HCT116 (cell line): ENCODE data around the gene DNHD1. TPM values are rescaled to one million over a fixed set of nuclear protein-coding genes. Genes with fewer than 3 reads are reported as not detected.

ENCODE experiments used
- ATAC-seq: fragments of 200-7000 bp; cut with Tn5 transposase; 2 replicates; pipeline ENCODE4 v1.9.1; 2020; ENCODE audit warnings: mild to moderate bottlenecking, moderate library complexity
- BruUV-seq: library from RNA; stranded (reverse); fragments of 400-500 nt; replicated peaks from 2 replicates; lab custom pipeline; 2021; lab: Mats Ljungman, UMichigan
- CTCF ChIA-PET: fragments of 300-600 bp; sonication (Branson Sonifier 250); formaldehyde crosslinking; loops from one replicate; lab custom pipeline; 2021; ENCODE audit warnings: antibody characterized with exemption; lab: Charles Lee
- POLR2A ChIA-PET: fragments of 300-600, 350-600 bp; sonication (Branson Sonifier 250); formaldehyde crosslinking; loops from one replicate; lab custom pipeline; 2021; ENCODE audit warnings: antibody characterized with exemption; lab: Charles Lee
- RAD21 ChIA-PET, 2 experiments: fragments of 300-600 bp; sonication (Branson Sonifier 250); formaldehyde crosslinking; loops; one replicate each; lab custom pipeline; 2023; ENCODE audit warnings: low total read pairs in 2 of 2; ENCODE audit not compliant: uncharacterized antibody in 2 of 2, unreplicated experiment in 2 of 2, low non-redundant PET in 1 of 2; lab: Charles Lee
- DNase-seq: peaks from one replicate; pipeline ENCODE4 v3.0.0-alpha.2; 2010; ENCODE audit warnings: low read depth, low spot score
- H2AFZ ChIP-seq: fragments of 200-600 bp; shearing (Covaris generic), sonication (generic); 2 replicates; pipeline ENCODE4 v1.6.1; 2017; ENCODE audit warnings: low read depth, mixed run types, mixed read lengths, antibody characterized with exemption, low read length; ENCODE audit not compliant: poor library complexity, severe bottlenecking
- H3K27ac ChIP-seq: 2 replicates; pipeline ENCODE4 v1.5.1; 2012; ENCODE audit warnings: low read depth, low read length
- H3K27me3 ChIP-seq: fragments of 200-600 bp; sonication (generic); 2 replicates; pipeline ENCODE4 v1.6.1; 2016; ENCODE audit warnings: mixed run types, low read length, mixed read lengths; ENCODE audit not compliant: insufficient read depth
- H3K36me3 ChIP-seq, 2 experiments: fragments of 200-500 bp in 1 of 2; fragments of 200-600 bp in 1 of 2; sonication (Bioruptor generic) in 1 of 2; sonication (generic) in 1 of 2; 2 replicates each; pipeline versions ENCODE4 v1.5.1 to v1.6.1; 2014 to 2016; ENCODE audit warnings: low read length in 2 of 2, inconsistent platforms in 1 of 2, mixed read lengths in 1 of 2, mixed run types in 1 of 2; ENCODE audit not compliant: insufficient read depth in 2 of 2, control insufficient read depth in 1 of 2
- H3K4me1 ChIP-seq, 2 experiments: fragments of 200-600 bp in 1 of 2; sonication (generic) in 1 of 2; 2 replicates each; pipeline versions ENCODE4 v1.5.1 to v1.6.1; 2012 to 2017; ENCODE audit warnings: low read length in 2 of 2, inconsistent platforms in 1 of 2, mild to moderate bottlenecking in 1 of 2, mixed read lengths in 1 of 2, mixed run types in 1 of 2, moderate library complexity in 1 of 2; ENCODE audit not compliant: insufficient read depth in 2 of 2, control insufficient read depth in 1 of 2
- H3K4me2 ChIP-seq: fragments of 200-600 bp; sonication (generic); 2 replicates; pipeline ENCODE4 v1.6.1; 2017; ENCODE audit warnings: mixed run types, low read length, mixed read lengths
- H3K4me3 ChIP-seq, 2 experiments: fragments of 200-600 bp in 1 of 2; sonication (generic) in 1 of 2; replicated peaks in 1 of 2; 2 replicates each; pipeline ENCODE4 v1.5.1; 2011 to 2016; ENCODE audit warnings: low read length in 2 of 2, control low read depth in 1 of 2, low read depth in 1 of 2, mild to moderate bottlenecking in 1 of 2, mixed read lengths in 1 of 2, mixed run types in 1 of 2
- H3K79me2 ChIP-seq: fragments of 200-600 bp; sonication (generic); 2 replicates; pipeline ENCODE4 v1.6.1; 2017; ENCODE audit warnings: mild to moderate bottlenecking, mixed run types, low read length, moderate library complexity, mixed read lengths; ENCODE audit not compliant: insufficient read depth
- H3K9ac ChIP-seq: fragments of 200-600 bp; sonication (generic); 2 replicates; pipeline ENCODE4 v1.6.1; 2016; ENCODE audit warnings: low read length, mixed read lengths
- H3K9me2 ChIP-seq: fragments of 200-600 bp; sonication (generic), shearing (Covaris generic); 2 replicates; pipeline ENCODE4 v1.6.1; 2017; ENCODE audit warnings: mixed run types, mild to moderate bottlenecking, moderate library complexity; ENCODE audit not compliant: insufficient read depth
- H3K9me3 ChIP-seq, 2 experiments: fragments of 200-500 bp in 1 of 2; fragments of 200-600 bp in 1 of 2; sonication (Bioruptor generic) in 1 of 2; sonication (generic) in 1 of 2; 2 replicates each; pipeline ENCODE4 v1.6.1; 2014 to 2017; ENCODE audit warnings: low read length in 2 of 2, mixed read lengths in 2 of 2, inconsistent platforms in 1 of 2, low read depth in 1 of 2, mild to moderate bottlenecking in 1 of 2, mixed run types in 1 of 2, moderate library complexity in 1 of 2; ENCODE audit not compliant: control insufficient read depth in 1 of 2, insufficient read depth in 1 of 2
- H4K20me1 ChIP-seq: fragments of 200-600 bp; sonication (generic), shearing (Covaris generic); 2 replicates; pipeline ENCODE4 v1.6.1; 2017; ENCODE audit warnings: mixed run types, mild to moderate bottlenecking, moderate library complexity; ENCODE audit not compliant: insufficient read depth
- CEBPB ChIP-seq: IDR thresholded peaks from 2 replicates; pipeline ENCODE4 v1.6.1; 2012; ENCODE audit warnings: low read depth
- EGR1 ChIP-seq: IDR thresholded peaks from 2 replicates; pipeline ENCODE4 v1.6.1; 2012; ENCODE audit warnings: low read depth
- ELF1 ChIP-seq: IDR thresholded peaks from 2 replicates; pipeline ENCODE4 v1.6.1; 2012; ENCODE audit warnings: low read depth, borderline replicate concordance
- EZH2 ChIP-seq: fragments of 200-600 bp; sonication (generic); IDR thresholded peaks from 2 replicates; pipeline ENCODE4 v1.6.1; 2017; ENCODE audit warnings: antibody characterized with exemption, mixed run types
- EZH2phosphoT487 ChIP-seq: fragments of 200-600 bp; IDR thresholded peaks from 2 replicates; pipeline ENCODE4 v1.6.1; 2018; ENCODE audit warnings: antibody characterized with exemption, borderline replicate concordance
- FOSL1 ChIP-seq: IDR thresholded peaks from 2 replicates; pipeline ENCODE4 v1.6.1; 2012; ENCODE audit warnings: low read depth
- JUND ChIP-seq: IDR thresholded peaks from 2 replicates; pipeline ENCODE4 v1.6.1; 2012
- MAX ChIP-seq: IDR thresholded peaks from 2 replicates; pipeline ENCODE4 v1.6.1; 2012
- POLR2A ChIP-seq: IDR thresholded peaks from 2 replicates; pipeline ENCODE4 v1.7.0; 2011; ENCODE audit warnings: borderline replicate concordance; ENCODE audit not compliant: insufficient read depth, insufficient read length; ENCODE audit errors: extremely low read depth
- POLR2AphosphoS5 ChIP-seq: IDR thresholded peaks from 2 replicates; pipeline ENCODE4 v1.6.1; 2011; ENCODE audit warnings: mild to moderate bottlenecking, low read depth, low read length, moderate library complexity
- RAD21 ChIP-seq: IDR thresholded peaks from 2 replicates; pipeline ENCODE4 v1.6.1; 2012; ENCODE audit warnings: low read depth, mild to moderate bottlenecking
- SIN3A ChIP-seq: IDR thresholded peaks from 2 replicates; pipeline ENCODE4 v1.6.1; 2012; ENCODE audit warnings: low read depth
- SP1 ChIP-seq: IDR thresholded peaks from 2 replicates; pipeline ENCODE4 v1.6.1; 2012; ENCODE audit warnings: low read depth
- TCF7L2 ChIP-seq: IDR thresholded peaks from 2 replicates; pipeline ENCODE4 v1.7.0; 2011; ENCODE audit warnings: borderline replicate concordance, inconsistent platforms; ENCODE audit not compliant: insufficient read depth, insufficient read length; ENCODE audit errors: extremely low read depth
- ZFX ChIP-seq: fragments of 450-650 bp; IDR thresholded peaks from 2 replicates; pipeline ENCODE4 v1.6.1; 2017
- ZNF274 ChIP-seq: fragments of 200-500 bp; sonication (Bioruptor generic); IDR thresholded peaks from 2 replicates; pipeline ENCODE4 v1.6.1; 2014; ENCODE audit warnings: mild to moderate bottlenecking, low read depth, low read length, inconsistent platforms
- intact Hi-C: fragments of 100-400 bp; cut with micrococcal nuclease; formaldehyde crosslinking; loops from 2 replicates; pipeline ENCODE4 v1.10.0; 2022
- total RNA-seq: library from RNA; stranded (reverse); gene quantifications from one replicate; pipeline ENCODE4 v1.2.1, GENCODE V29; 2021; ENCODE audit not compliant: unreplicated experiment
- TF ChIP-seq, protein P1 (sequence below): IDR thresholded peaks from 2 replicates; pipeline ENCODE4 v1.6.1; 2011; ENCODE audit warnings: mild to moderate bottlenecking, low read length, moderate library complexity; ENCODE audit not compliant: insufficient replicate concordance; ENCODE audit errors: extremely low read depth
- TF ChIP-seq, protein P2 (sequence below): IDR thresholded peaks from 2 replicates; pipeline ENCODE4 v1.6.1; 2012

DNHD1 gene
- total RNA-seq, 1 experiment from 2014 or later = 8.0 TPM

DNA sequence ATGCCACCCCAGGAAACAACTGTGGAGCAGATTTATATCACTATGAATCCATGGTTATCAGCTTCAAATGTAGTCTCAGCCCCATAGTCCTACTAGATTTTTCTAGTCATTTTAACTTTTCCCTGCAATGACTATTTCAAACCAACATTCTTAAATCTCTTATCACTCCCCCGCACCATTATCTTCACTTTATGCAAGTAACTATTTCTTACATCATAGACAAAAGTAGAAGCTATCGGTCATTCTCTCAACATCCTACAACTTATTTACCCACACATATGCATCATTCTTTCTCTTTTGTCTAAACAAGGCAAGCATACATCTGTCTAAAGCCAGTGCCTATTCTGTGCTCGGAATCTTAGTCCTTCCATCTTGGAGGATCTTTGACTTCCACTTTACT lies 11.4 kb upstream of the DNHD1 start:
- H3K27me3 ChIP-seq = no peaks in the 10 kb centered on the region
- no TSS peak for BruUV-seq
- H3K4me3 ChIP-seq = no peak overlapping the region
- H3K9me2 ChIP-seq = no peaks in the 10 kb centered on the region
- ChIA-PET CTCF (no interaction called here), RAD21 (no interaction called here), POLR2A (no interaction called here)
- ATAC-seq (no peak), DNase-seq (no peak)
- H2AFZ ChIP-seq = no peak overlapping the region
- no peaks in the 10 kb centered on the region for H3K9me3 ChIP-seq
- H3K9ac ChIP-seq = no peak overlapping the region
- H3K79me2 ChIP-seq = peaks cover 29% of the 10 kb centered on the region
- no peak overlapping the region for H3K4me2 ChIP-seq
- peaks cover 20 to 42% of the 10 kb centered on the region in 2 experiments for H3K36me3 ChIP-seq
- intact Hi-C loops = no loop called here
- H4K20me1 ChIP-seq = no peaks in the 10 kb centered on the region; the same call in 1 of the 2 replicates
- H3K4me1 ChIP-seq = peaks cover 6 to 10% of the 10 kb centered on the region in 2 experiments; a peak in 3 of 4 replicates
- no peak overlapping the region for H3K27ac ChIP-seq
- TF ChIP-seq ZNF274 (no peak), ELF1 (no peak), JUND (no peak)
- TF ChIP-seq, protein P1, sequence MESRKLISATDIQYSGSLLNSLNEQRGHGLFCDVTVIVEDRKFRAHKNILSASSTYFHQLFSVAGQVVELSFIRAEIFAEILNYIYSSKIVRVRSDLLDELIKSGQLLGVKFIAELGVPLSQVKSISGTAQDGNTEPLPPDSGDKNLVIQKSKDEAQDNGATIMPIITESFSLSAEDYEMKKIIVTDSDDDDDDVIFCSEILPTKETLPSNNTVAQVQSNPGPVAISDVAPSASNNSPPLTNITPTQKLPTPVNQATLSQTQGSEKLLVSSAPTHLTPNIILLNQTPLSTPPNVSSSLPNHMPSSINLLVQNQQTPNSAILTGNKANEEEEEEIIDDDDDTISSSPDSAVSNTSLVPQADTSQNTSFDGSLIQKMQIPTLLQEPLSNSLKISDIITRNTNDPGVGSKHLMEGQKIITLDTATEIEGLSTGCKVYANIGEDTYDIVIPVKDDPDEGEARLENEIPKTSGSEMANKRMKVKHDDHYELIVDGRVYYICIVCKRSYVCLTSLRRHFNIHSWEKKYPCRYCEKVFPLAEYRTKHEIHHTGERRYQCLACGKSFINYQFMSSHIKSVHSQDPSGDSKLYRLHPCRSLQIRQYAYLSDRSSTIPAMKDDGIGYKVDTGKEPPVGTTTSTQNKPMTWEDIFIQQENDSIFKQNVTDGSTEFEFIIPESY = no peak
- TF ChIP-seq, all 23 proteins: peak for 0

GRCh38 chr11:6486256-6486655 lies 10.8 kb upstream of the DNHD1 start:
- RAD21 ChIA-PET = no interaction called here
- H3K9ac ChIP-seq = no peak overlapping the region
- no peaks in the 10 kb centered on the region for H4K20me1 ChIP-seq
- H2AFZ ChIP-seq = no peak overlapping the region
- no peak overlapping the region for H3K4me3 ChIP-seq
- no peak overlapping the region for H3K4me2 ChIP-seq
- DNase-seq (no peak), ATAC-seq (no peak)
- no peaks in the 10 kb centered on the region for H3K9me3 ChIP-seq
- H3K36me3 ChIP-seq = peaks cover 20 to 42% of the 10 kb centered on the region in 2 experiments
- no peaks in the 10 kb centered on the region for H3K9me2 ChIP-seq
- H3K27me3 ChIP-seq = no peaks in the 10 kb centered on the region
- intact Hi-C loops = no loop called here
- CTCF ChIA-PET = no interaction called here
- no TSS peak for BruUV-seq
- H3K79me2 ChIP-seq = peaks cover 25% of the 10 kb centered on the region
- H3K27ac ChIP-seq = no peak overlapping the region
- POLR2A ChIA-PET = no interaction called here
- peaks cover 6 to 10% of the 10 kb centered on the region in 2 experiments; a peak in 3 of 4 replicates for H3K4me1 ChIP-seq
- no peak for TF ChIP-seq ELF1
- TF ChIP-seq, protein P1 = no peak
- TF ChIP-seq, protein P2, sequence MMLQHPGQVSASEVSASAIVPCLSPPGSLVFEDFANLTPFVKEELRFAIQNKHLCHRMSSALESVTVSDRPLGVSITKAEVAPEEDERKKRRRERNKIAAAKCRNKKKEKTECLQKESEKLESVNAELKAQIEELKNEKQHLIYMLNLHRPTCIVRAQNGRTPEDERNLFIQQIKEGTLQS = no peak
- TF ChIP-seq SP1 = no peak
- no peak for TF ChIP-seq SIN3A
- TF ChIP-seq FOSL1 = no peak
- no peak for TF ChIP-seq TCF7L2
- no peak for TF ChIP-seq ZNF274
- TF ChIP-seq EZH2 = no peak
- TF ChIP-seq MAX = no peak
- TF ChIP-seq CEBPB = no peak
- no peak for TF ChIP-seq EZH2phosphoT487
- no peak for TF ChIP-seq POLR2A
- no peak for TF ChIP-seq RAD21
- no peak for TF ChIP-seq POLR2AphosphoS5
- no peak for TF ChIP-seq ZFX
- TF ChIP-seq EGR1 = no peak
- no peak for TF ChIP-seq JUND
